AML-193 (cell line): ENCODE measurements around the gene NELFE.
A peak's percentile ranks its signal among the peaks of the same experiment; 100 is the strongest.
"Not testable (repeated sequence)": the region's sequence is repeated elsewhere in the genome, so short reads cannot be mapped to it uniquely, and the experiment has no call there.

Experiments
- DNase-seq, 2 experiments: peaks; one replicate each; lab custom pipeline; 2025; lab: John Stamatoyannopoulos, UW

Gene NELFE

GRCh38 chr6:31948753-31949413 lies 9.9 kb downstream of the NELFE start:
- no peak for DNase-seq

GRCh38 chr6:31948306-31948705 lies 10.5 kb downstream of the NELFE start:
- no peak for DNase-seq

- DNase-seq: no peak
Observed at GRCh38 chr6:31947864-31948263, 10.9 kb downstream of the NELFE start.

- DNase-seq: no peak
Observed at GRCh38 chr6:31947070-31947675, 11.6 kb downstream of the NELFE start.

GRCh38 chr6:31946370-31946885 lies 12.3 kb downstream of the NELFE start:
- no peak for DNase-seq

GRCh38 chr6:31945507-31946369 lies 13.0 kb downstream of the NELFE start, which contains the start of gene CFB:
CFB (plus strand) TSS chr6:31946095; CDS start chr6:31946222, 127 bp downstream.
- no peak for DNase-seq

- DNase-seq: no peak
Observed at GRCh38 chr6:31945154-31945506, 13.6 kb downstream of the NELFE start.

GRCh38 chr6:31943742-31944141 lies 15.0 kb downstream of the NELFE start:
- no peak for DNase-seq

- DNase-seq: no peak
Observed at GRCh38 chr6:31940256-31940664, 18.5 kb downstream of the NELFE start.

- no peak for DNase-seq
Observed at GRCh38 chr6:31935823-31936222, 22.9 kb downstream of the NELFE start.

- DNase-seq: no peak
Observed at GRCh38 chr6:31935021-31935420, 23.8 kb downstream of the NELFE start.

GRCh38 chr6:31933537-31933936 lies 25.2 kb downstream of the NELFE start:
- DNase-seq: no peak

GRCh38 chr6:31932137-31932536 lies 26.6 kb downstream of the NELFE start:
- DNase-seq: not testable (repeated sequence)

- no peak for DNase-seq
Observed at GRCh38 chr6:31930962-31931361, 27.8 kb downstream of the NELFE start.

- DNase-seq: no peak
Observed at GRCh38 chr6:31928672-31928939, 30.2 kb downstream of the NELFE start.

GRCh38 chr6:31927863-31928671 lies 30.7 kb downstream of the NELFE start:
- no peak for DNase-seq

GRCh38 chr6:31927242-31927862 lies 31.4 kb downstream of the NELFE start, which contains the start of gene C2:
C2 (plus strand) TSS chr6:31927717; CDS start chr6:31927753, 36 bp downstream.
- DNase-seq: no peak

GRCh38 chr6:31922942-31923341 lies 35.8 kb downstream of the NELFE start:
- DNase-seq: peak; percentile 31 to 57

- DNase-seq: peak; percentile 24 to 35
Observed at GRCh38 chr6:31920811-31921210, 38.0 kb downstream of the NELFE start.

GRCh38 chr6:31919624-31920303 lies 39.0 kb downstream of the NELFE start:
- DNase-seq: no peak
